ENCODE measurements around the gene MCTP2.

MCTP2 gene

GRCh38 chr15:94526071-94526689 is 294.8 kb downstream of the MCTP2 start:
- no peak for DNase-seq

GRCh38 chr15:94532226-94532625 is 300.9 kb downstream of the MCTP2 start:
- DNase-seq, result no peak
